NB4 (cell line): ENCODE measurements around the gene ARHGAP1.

Source experiments
- CTCF ChIP-seq: IDR thresholded peaks from one replicate; pipeline ENCODE4 v1.5.1; 2012; ENCODE audit warnings: low read depth, low read length
- MAX ChIP-seq: IDR thresholded peaks from 2 replicates; pipeline ENCODE4 v1.6.1; 2011; ENCODE audit warnings: low read depth, low read length
- MYC ChIP-seq: IDR thresholded peaks from 2 replicates; pipeline ENCODE4 v1.6.1; 2011; ENCODE audit warnings: low read depth, low read length
- POLR2A ChIP-seq: IDR thresholded peaks from 2 replicates; pipeline ENCODE4 v1.6.1; 2011; ENCODE audit warnings: mild to moderate bottlenecking; ENCODE audit not compliant: insufficient read length; ENCODE audit errors: extremely low read depth

GRCh38 chr11:46633291-46634217 is 66.9 kb downstream of the ARHGAP1 start:
- TF ChIP-seq CTCF (no peak), MYC (no peak), MAX (no peak), POLR2A (no peak)
